ENCODE data around the gene LRRC32. TPM values are rescaled to one million over a fixed set of nuclear protein-coding genes. Genes with fewer than 3 reads are reported as not detected.

The LRRC32 gene
- total RNA-seq, result 111 TPM
- long read RNA-seq, full-length matches to known transcripts, result 40 of 98 reads
- long read RNA-seq, partial matches to known transcripts, result 15 of 98 reads
- long read RNA-seq, other reads (novel, unspliced or antisense), result 43 of 98 reads

- Histone ChIP-seq H3K27me3 (peaks cover 13% of the 10 kb centered on the region), H3K4me1 (peaks cover 37% of the 10 kb centered on the region), H3K36me3 (no peaks in the 10 kb centered on the region), H3K9me3 (no peaks in the 10 kb centered on the region), H3K27ac (peak within 1 kb of the TSS; percentile 68), H3K4me3 (peak within 1 kb of the TSS; percentile 66)
- intact Hi-C loops (cut with DNase I), result loop anchor here (10.0 kb wide), 1 partner anchor 116 kb away; no protein-coding TSS in a partner anchor
- peak; percentile 24 for TF ChIP-seq CTCF (IDR thresholded peaks at IDR 0.05)
- DNase-seq, result peak; percentile 79
- ATAC-seq, result peak; percentile 59
Measured at GRCh38 chr11:76670485-76671236, at the start of gene LRRC32. Gene LRRC32 (minus strand): TSS chr11:76670747. CDS start chr11:76665954, 4,793 bp downstream.

GRCh38 chr11:76719686-76720085 is 49.1 kb upstream of the LRRC32 start:
- Histone ChIP-seq H3K36me3 (no peaks in the 10 kb centered on the region), H3K9me3 (no peaks in the 10 kb centered on the region), H3K27me3 (peaks cover 8% of the 10 kb centered on the region), H3K27ac (no peak overlapping the region), H3K4me3 (no peak overlapping the region), H3K4me1 (peaks cover 4% of the 10 kb centered on the region)
- ATAC-seq (no peak), DNase-seq (no peak)
- intact Hi-C loops (cut with DNase I), result loop anchor here (10.0 kb wide), 1 partner anchor 205 kb away; no protein-coding TSS in a partner anchor
- TF ChIP-seq CTCF (IDR thresholded peaks at IDR 0.05), result no peak

- no peak for DNase-seq
- no peak for TF ChIP-seq CTCF (IDR thresholded peaks at IDR 0.05)
- Histone ChIP-seq H3K9me3 (no peaks in the 10 kb centered on the region), H3K27ac (no peak overlapping the region), H3K36me3 (no peaks in the 10 kb centered on the region), H3K4me1 (peaks cover 4% of the 10 kb centered on the region), H3K4me3 (no peak overlapping the region), H3K27me3 (peaks cover 8% of the 10 kb centered on the region)
- intact Hi-C loops (cut with DNase I), result no loop called here
- ATAC-seq, result no peak
Measured at GRCh38 chr11:76719281-76719680, 48.7 kb upstream of the LRRC32 start.

GRCh38 chr11:76717816-76718215 is 47.3 kb upstream of the LRRC32 start:
- Histone ChIP-seq H3K27ac (no peak overlapping the region), H3K27me3 (peaks cover 8% of the 10 kb centered on the region), H3K4me3 (no peak overlapping the region), H3K4me1 (peaks cover 4% of the 10 kb centered on the region), H3K9me3 (no peaks in the 10 kb centered on the region), H3K36me3 (no peaks in the 10 kb centered on the region)
- intact Hi-C loops (cut with DNase I), result no loop called here
- ATAC-seq, result no peak
- no peak for DNase-seq
- no peak for TF ChIP-seq CTCF (IDR thresholded peaks at IDR 0.05)

GRCh38 chr11:76717369-76717768 is 46.8 kb upstream of the LRRC32 start:
- Histone ChIP-seq H3K9me3 (no peaks in the 10 kb centered on the region), H3K27ac (no peak overlapping the region), H3K27me3 (peaks cover 4% of the 10 kb centered on the region), H3K36me3 (no peaks in the 10 kb centered on the region), H3K4me3 (no peak overlapping the region), H3K4me1 (peaks cover 4% of the 10 kb centered on the region)
- ATAC-seq, result no peak
- intact Hi-C loops (cut with DNase I), result no loop called here
- DNase-seq, result no peak
- TF ChIP-seq CTCF (IDR thresholded peaks at IDR 0.05), result no peak

All from upper lobe of right lung (tissue), 1 donor.